ENCODE results near the gene VEGFB. TPM values are rescaled to one million over a fixed set of nuclear protein-coding genes. Genes with fewer than 3 reads are reported as not detected.

VEGFB gene
- polyA plus RNA-seq, 1 experiment, result 13.2 TPM

GRCh38 chr11:64281957-64282770, 47.8 kb downstream of the VEGFB start:
- Histone ChIP-seq H3K4me3 (ENCODE audit: low read depth, low read length) (no peak overlapping the region), H3K27me3 (ENCODE audit: control insufficient read depth, insufficient read depth, low read length) (no peaks in the 10 kb centered on the region), H3K36me3 (ENCODE audit: control insufficient read depth, insufficient read depth, low read length) (peaks cover 6% of the 10 kb centered on the region)
- no peak for DNase-seq (ENCODE audit: low read depth)
- CTCF ChIA-PET, result interaction anchor here (1.2 to 2.4 kb wide), 5 partner anchors 10 to 78 kb away, joined by 3 to 10 read pairs (median 6); no protein-coding TSS in a partner anchor
- POLR2A ChIA-PET, result no interaction called here
- TF ChIP-seq CTCF (IDR thresholded peaks at IDR 0.05; ENCODE audit: insufficient read depth, low read depth, low read length), result no peak

- ChIA-PET POLR2A (no interaction called here), CTCF (interaction anchor here (1.1 to 9.2 kb wide), 6 partner anchors 11 to 79 kb away, joined by 3 to 88 read pairs (median 4); partner anchors contain the start of gene CATSPERZ)
- Histone ChIP-seq H3K36me3 (ENCODE audit: control insufficient read depth, insufficient read depth, low read length) (peaks cover 6% of the 10 kb centered on the region), H3K27me3 (ENCODE audit: control insufficient read depth, insufficient read depth, low read length) (no peaks in the 10 kb centered on the region), H3K4me3 (ENCODE audit: low read depth, low read length) (no peak overlapping the region)
- no peak for TF ChIP-seq CTCF (IDR thresholded peaks at IDR 0.05; ENCODE audit: insufficient read depth, low read depth, low read length)
- DNase-seq (ENCODE audit: low read depth), result no peak
Measured at GRCh38 chr11:64283092-64283491, 48.7 kb downstream of the VEGFB start.

GRCh38 chr11:64284048-64284961, 49.9 kb downstream of the VEGFB start, which contains the start of gene BAD:
BAD (minus strand) TSS chr11:64284665; CDS start chr11:64284368, 297 bp downstream.
- ChIA-PET POLR2A (no interaction called here), CTCF (interaction anchor here (0.6 to 9.2 kb wide), 9 partner anchors 12 to 71 kb away, joined by 3 to 88 read pairs (median 4); partner anchors contain the start of gene CATSPERZ)
- no peak for DNase-seq (ENCODE audit: low read depth)
- TF ChIP-seq CTCF (IDR thresholded peaks at IDR 0.05; ENCODE audit: insufficient read depth, low read depth, low read length), result no peak
- 0 out of 2 replicates have a peak, but pooled peaks cover 1% of the 10 kb centered on the region for H3K36me3 ChIP-seq (ENCODE audit: control insufficient read depth, insufficient read depth, low read length)
- no peaks in the 10 kb centered on the region for H3K27me3 ChIP-seq (ENCODE audit: control insufficient read depth, insufficient read depth, low read length)
- H3K4me3 ChIP-seq (ENCODE audit: low read depth, low read length), result peak within 1 kb of the TSS; percentile 90

DNA sequence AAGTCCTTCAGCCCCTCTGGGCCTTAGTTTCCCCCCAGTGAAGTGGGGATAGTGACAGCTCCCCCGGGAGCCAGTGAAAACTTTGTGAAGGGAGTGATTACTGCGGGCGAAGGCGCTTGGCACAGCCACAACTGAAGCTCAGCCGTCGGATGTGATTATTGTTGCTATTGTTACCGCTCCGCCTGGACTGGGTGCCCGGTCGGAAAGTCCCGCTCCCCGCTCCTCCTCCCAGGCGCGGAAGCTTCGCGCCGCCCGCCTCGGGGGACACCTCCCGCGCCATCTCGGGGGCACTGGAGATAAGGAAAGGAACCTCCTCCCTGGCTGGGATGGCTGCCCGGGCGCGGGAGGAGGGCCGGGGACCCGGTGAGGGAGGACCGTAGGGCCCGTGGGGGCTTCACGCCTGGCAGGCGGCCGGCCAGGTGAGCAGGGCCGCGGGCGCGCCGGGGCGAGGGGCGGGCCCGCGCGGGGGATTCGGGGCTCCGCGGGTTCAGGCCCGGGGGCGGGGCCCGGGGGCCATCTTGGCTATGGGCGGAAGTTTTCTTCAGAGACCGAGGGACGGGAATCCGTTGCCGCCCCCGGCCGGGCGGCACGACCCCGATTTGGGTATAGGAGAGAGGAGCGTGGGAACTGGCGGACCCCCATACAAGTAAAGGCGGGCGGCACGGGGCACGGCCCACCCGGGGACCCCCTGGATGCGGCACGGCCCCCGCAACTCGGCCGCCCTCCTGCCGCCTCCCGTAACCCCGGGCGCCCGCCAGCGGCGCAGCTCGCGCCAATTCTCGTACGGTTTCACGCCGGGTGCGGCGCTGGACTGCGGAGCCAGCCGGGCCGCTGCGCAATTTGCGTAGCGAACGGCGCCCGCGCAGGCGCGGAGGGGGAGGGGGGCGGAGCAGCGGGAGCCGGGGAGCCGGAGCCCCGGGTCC, 50.8 kb downstream of the VEGFB start, which contains the start of gene GPR137:
GPR137 (plus strand) TSS at position 887 of the 923 bp plus-strand sequence. CDS start 677 bp downstream, outside the sequence.
- Histone ChIP-seq H3K4me3 (ENCODE audit: low read depth, low read length) (peak within 1 kb of the TSS; percentile 90), H3K36me3 (ENCODE audit: control insufficient read depth, insufficient read depth, low read length) (0 out of 2 replicates have a peak, but pooled peaks cover 1% of the 10 kb centered on the region), H3K27me3 (ENCODE audit: control insufficient read depth, insufficient read depth, low read length) (0 out of 2 replicates have a peak, but pooled peaks cover under 1% of the 10 kb centered on the region)
- ChIA-PET CTCF (interaction anchor here (1.5 to 9.2 kb wide), 3 partner anchors 14 to 46 kb away, joined by 3 to 88 read pairs (median 4); partner anchors contain the start of gene CATSPERZ), POLR2A (no interaction called here)
- DNase-seq (ENCODE audit: low read depth), result no peak
- no peak for TF ChIP-seq CTCF (IDR thresholded peaks at IDR 0.05; ENCODE audit: insufficient read depth, low read depth, low read length)

Data from BJ (cell line).